ENCODE data around the gene NCKAP5.

Gene NCKAP5

GRCh38 chr2:133448195-133448594 is 120.1 kb downstream of the NCKAP5 start:
- no peak overlapping the region for H3K4me3 ChIP-seq (ENCODE audit: low read length)
- peak; percentile 39 for DNase-seq (ENCODE audit: low read depth)
- TF ChIP-seq CTCF (IDR thresholded peaks at IDR 0.05; ENCODE audit: insufficient read depth, low read depth, low read length, missing control alignments), result no peak

DNA sequence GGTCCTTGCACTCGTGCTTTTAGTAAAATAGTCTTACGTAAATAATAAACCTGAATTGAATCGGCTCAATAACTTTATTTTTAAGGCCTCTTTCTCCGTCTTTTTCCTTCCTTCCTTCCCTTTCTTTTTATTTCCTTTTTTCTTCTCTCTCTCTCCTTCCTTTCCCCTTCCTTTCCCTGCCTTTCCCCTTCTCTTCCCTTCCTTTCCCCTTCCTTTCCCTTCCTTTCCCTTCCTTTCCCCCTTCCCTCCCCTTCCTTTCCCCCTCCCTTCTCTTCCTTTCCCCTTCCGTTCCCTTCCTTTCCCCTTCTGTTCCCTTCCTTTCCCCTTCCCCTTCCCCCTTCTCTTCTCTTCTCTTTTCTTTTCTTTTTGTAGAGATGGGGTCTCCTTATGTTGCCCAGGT is 121.0 kb downstream of the NCKAP5 start:
- DNase-seq (ENCODE audit: low read depth), result no peak
- no peak for TF ChIP-seq CTCF (IDR thresholded peaks at IDR 0.05; ENCODE audit: insufficient read depth, low read depth, low read length, missing control alignments)
- H3K4me3 ChIP-seq (ENCODE audit: low read length), result no peak overlapping the region

GRCh38 chr2:133444465-133444864 is 123.8 kb downstream of the NCKAP5 start:
- DNase-seq (ENCODE audit: low read depth), result no peak
- TF ChIP-seq CTCF (IDR thresholded peaks at IDR 0.05; ENCODE audit: insufficient read depth, low read depth, low read length, missing control alignments), result no peak
- H3K4me3 ChIP-seq (ENCODE audit: low read length), result no peak overlapping the region

DNA sequence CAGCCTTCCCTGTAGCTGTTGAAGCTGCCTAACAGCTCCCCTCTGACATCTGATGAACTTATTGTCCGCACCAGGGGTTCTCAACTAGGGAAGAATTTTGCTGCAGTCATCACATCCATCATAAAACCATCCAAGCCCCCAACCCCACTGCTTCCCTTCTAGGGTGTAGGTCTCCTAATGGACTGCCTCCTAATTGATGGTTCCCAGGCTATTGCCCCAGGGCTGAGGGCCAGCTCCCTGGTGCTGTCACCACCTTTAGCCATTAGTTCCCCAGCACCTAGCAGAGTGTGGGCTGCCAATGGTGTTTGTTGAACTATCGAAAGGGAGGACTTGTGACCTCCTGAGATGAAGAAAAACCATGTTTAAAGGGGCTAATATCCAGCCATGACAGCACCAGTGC is 125.9 kb downstream of the NCKAP5 start:
- TF ChIP-seq CTCF (IDR thresholded peaks at IDR 0.05; ENCODE audit: insufficient read depth, low read depth, low read length, missing control alignments), result no peak
- H3K4me3 ChIP-seq (ENCODE audit: low read length), result no peak overlapping the region
- no peak for DNase-seq (ENCODE audit: low read depth)

GRCh38 chr2:133439565-133439920 is 128.7 kb downstream of the NCKAP5 start:
- peak; percentile 54 for DNase-seq (ENCODE audit: low read depth)
- H3K4me3 ChIP-seq (ENCODE audit: low read length), result no peak overlapping the region
- TF ChIP-seq CTCF (IDR thresholded peaks at IDR 0.05; ENCODE audit: insufficient read depth, low read depth, low read length, missing control alignments), result no peak

- DNase-seq (ENCODE audit: low read depth), result no peak
- H3K4me3 ChIP-seq (ENCODE audit: low read length), result no peak overlapping the region
- TF ChIP-seq CTCF (IDR thresholded peaks at IDR 0.05; ENCODE audit: insufficient read depth, low read depth, low read length, missing control alignments), result no peak
Measured at GRCh38 chr2:133438848-133439564, 129.3 kb downstream of the NCKAP5 start.

DNA sequence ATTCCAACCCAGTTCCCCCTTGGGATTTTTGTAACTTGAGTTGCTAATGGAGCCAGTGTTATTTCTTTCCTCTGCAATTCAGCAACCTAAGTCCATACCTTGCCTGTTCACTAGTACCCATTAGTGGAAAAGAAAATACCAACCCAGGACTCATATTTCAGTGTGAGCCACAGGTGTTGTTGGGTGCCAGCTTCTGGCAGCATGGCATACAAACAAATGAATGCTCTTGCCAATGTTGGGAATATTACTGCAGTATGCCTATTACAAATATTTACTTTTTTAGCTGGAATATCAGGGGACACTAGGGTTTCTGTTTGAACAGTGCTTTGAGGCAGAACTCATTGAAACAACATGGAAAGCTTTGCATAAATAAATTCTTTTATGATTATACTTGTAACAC is 130.2 kb downstream of the NCKAP5 start:
- no peak overlapping the region for H3K4me3 ChIP-seq (ENCODE audit: low read length)
- no peak for DNase-seq (ENCODE audit: low read depth)
- TF ChIP-seq CTCF (IDR thresholded peaks at IDR 0.05; ENCODE audit: insufficient read depth, low read depth, low read length, missing control alignments), result no peak
